DMS79 (cell line): Measurements from ENCODE around the gene OR10H5.
A peak's percentile ranks its signal among the peaks of the same experiment; 100 is the strongest.

Experiments used
- DNase-seq: peaks from one replicate; lab custom pipeline; 2025; lab: John Stamatoyannopoulos, UW

The OR10H5 gene

GRCh38 chr19:15846923-15847322 lies 59.5 kb downstream of the OR10H5 start:
- DNase-seq, result peak; percentile 71

GRCh38 chr19:15850385-15850784 lies 62.9 kb downstream of the OR10H5 start:
- no peak for DNase-seq
